NCI-H1694 treated with DMSO at 0.1 percent for 48 hours (cell line): ENCODE results near the gene MTHFD2.
"Not testable (repeated sequence)": the region's sequence is repeated elsewhere in the genome, so short reads cannot be mapped to it uniquely, and the experiment has no call there.

Experiments used
- DNase-seq: peaks from one replicate; lab custom pipeline; 2025; lab: John Stamatoyannopoulos, UW

MTHFD2 gene

GRCh38 chr2:74228772-74229171, 30.4 kb downstream of the MTHFD2 start:
- no peak for DNase-seq

DNA sequence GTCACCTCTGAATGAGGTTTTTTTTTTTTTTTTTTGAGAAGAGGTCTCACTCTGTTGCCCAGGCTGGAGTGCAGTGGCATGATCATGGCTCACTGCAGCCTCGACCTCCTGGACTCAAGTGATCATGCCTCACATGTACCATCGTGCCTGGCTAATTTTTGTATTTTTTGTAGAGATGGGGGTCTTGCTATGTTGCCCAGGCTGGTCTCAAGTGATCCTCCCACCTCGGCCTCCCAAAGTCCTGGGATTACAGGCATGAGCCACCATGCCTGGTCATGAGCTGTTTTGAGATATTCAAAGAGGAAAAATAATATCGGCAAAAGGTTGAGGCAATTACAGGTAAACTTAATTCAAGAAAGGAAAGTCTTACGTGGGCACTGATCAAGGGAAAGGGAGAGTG, 31.4 kb downstream of the MTHFD2 start:
- not testable (repeated sequence) for DNase-seq

DNA sequence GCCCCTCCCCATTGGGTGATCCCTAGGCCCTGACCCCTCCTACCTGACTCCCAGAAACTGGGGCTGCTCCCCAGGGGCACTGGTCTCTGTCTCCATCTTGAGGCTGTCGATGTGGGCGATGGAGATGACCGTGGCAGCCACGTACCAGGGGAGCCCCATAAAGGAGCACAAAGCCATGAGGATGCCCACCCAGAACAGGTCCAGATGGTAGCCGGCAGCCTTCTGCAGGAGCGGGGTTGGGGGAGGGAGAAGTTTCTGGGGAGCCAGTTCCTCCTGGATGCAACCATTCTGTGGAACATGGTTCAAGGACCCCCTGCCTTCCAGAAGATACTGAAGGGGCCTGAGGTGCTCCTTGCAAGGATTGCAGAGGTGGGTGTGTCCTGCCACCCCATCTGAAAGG, 34.0 kb downstream of the MTHFD2 start:
- no peak for DNase-seq

GRCh38 chr2:74233648-74234047, 35.2 kb downstream of the MTHFD2 start:
- DNase-seq, result no peak

DNA sequence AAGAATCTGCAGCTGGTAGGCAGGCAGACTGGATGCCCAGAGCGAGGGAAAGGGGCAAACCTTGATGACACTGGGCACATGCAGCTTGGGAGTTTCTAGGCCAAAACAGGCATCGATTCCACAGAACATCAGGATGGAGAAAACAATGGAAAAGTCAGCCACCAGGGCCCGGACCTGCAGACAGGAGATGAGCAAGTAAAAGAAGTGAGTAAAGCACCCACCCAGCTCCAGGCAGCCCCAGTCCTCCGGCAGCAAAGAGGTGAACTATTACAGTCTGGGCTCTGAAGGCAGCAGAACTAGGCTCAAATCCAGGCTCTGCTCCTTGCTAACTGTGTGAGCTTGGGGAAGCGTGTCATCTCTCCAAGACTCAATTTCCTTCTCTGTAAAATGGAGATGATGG, 36.6 kb downstream of the MTHFD2 start:
- DNase-seq, result no peak

GRCh38 chr2:74238879-74239278, 40.5 kb downstream of the MTHFD2 start:
- DNase-seq, result no peak

GRCh38 chr2:74239346-74239745, 40.9 kb downstream of the MTHFD2 start:
- no peak for DNase-seq

GRCh38 chr2:74242354-74243071, 44.1 kb downstream of the MTHFD2 start:
- DNase-seq, result no peak

GRCh38 chr2:74244286-74244685, 45.9 kb downstream of the MTHFD2 start:
- no peak for DNase-seq

GRCh38 chr2:74246496-74247195, 48.2 kb downstream of the MTHFD2 start:
- no peak for DNase-seq

- DNase-seq, result no peak
These were observed 51.1 kb downstream of the MTHFD2 start for GRCh38 chr2:74249406-74250122.

DNA sequence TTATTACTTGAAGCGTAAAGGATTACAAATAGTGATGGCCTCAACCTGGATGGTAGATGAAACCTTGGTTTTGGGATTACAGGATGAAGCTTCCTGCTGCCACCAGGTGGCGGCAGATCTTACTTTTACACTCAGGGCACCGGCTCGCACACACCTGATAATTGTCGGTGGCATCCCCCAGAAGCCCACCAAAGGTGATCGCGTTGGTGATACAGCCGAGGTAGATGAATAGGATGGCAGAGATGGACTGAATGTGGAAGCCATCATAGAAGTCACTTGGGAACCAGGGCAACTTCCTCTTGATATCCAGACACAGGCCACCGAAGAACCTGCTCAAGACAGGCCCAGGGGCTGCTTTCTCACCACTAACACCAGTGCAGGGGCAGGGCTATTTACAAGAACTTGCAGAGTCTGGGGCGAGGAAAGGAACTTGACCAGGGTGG, 51.8 kb downstream of the MTHFD2 start:
- DNase-seq, result peak; percentile 7

GRCh38 chr2:74252036-74252435, 53.6 kb downstream of the MTHFD2 start:
- DNase-seq, result no peak

GRCh38 chr2:74252862-74253261, 54.4 kb downstream of the MTHFD2 start:
- no peak for DNase-seq

DNA sequence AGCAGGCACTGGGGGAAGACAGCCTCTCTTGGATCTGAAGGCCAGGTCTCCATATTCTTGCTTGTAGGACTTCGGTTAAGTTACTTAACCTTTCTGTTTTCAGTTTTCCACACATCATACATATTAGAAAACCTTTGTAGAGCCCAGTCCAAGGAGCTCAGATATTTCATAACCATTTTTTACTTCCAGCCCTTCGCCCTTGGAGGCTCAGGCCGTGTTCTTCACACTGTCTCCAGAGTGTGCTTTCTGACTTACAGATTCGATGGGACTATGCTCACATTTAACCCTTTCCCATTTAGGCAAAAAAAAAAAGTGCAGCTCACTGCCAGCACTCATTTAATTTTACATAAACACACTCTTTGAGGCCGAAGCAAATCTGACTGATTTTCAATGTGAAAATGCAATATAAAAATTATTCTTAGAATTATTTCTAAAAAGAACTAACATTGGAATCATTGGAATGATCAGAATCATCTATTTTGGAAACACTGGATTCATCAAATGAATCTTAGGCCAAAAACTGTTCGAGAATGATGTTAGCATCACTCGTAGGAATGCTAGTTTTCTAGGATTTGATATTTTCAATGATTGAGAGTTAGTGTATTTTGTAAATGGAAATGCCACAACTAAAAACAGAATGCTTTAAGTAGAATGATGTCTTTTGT, 55.0 kb downstream of the MTHFD2 start:
- no peak for DNase-seq

GRCh38 chr2:74253971-74254310, 55.5 kb downstream of the MTHFD2 start:
- DNase-seq, result no peak

- DNase-seq, result no peak
These were observed 57.3 kb downstream of the MTHFD2 start for GRCh38 chr2:74255660-74256213.

- DNase-seq, result no peak
These were observed 60.8 kb downstream of the MTHFD2 start for GRCh38 chr2:74259191-74259590.

- no peak for DNase-seq
These were observed 61.3 kb downstream of the MTHFD2 start for GRCh38 chr2:74259733-74260132.

DNA sequence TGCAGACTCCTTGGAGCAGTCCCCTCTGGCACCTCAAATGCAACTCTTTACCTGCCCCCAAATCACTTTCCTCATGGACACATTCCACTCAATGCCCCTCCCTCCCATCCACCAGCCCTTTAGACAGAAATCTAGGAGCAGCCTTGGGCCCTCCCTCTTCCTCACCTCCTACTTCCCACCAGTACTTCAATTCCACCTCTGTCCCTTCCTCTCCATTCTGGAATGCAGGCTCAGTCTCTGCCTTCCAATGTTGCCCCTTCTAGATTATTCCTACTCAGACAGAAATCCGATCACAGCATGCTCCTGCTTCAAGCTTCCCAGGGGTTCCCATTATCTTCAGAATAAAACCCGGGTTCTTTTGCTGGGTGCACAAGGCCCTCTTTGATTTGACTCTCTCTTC, 62.1 kb downstream of the MTHFD2 start:
- DNase-seq, result no peak

- peak; percentile 51 for DNase-seq
These were observed 62.9 kb downstream of the MTHFD2 start for GRCh38 chr2:74261204-74261864.

- no peak for DNase-seq
These were observed 64.3 kb downstream of the MTHFD2 start for GRCh38 chr2:74262681-74263080.
